Skeletal muscle tissue (tissue), 4 donors: ENCODE results near the gene DCAF7. TPM values are rescaled to one million over a fixed set of nuclear protein-coding genes. Genes with fewer than 3 reads are reported as not detected.

Experiments used
- H3K27ac ChIP-seq: one replicate; pipeline ENCODE4 v1.7.0; 2013; ENCODE audit warnings: mild to moderate bottlenecking, low read depth, low read length, inconsistent platforms
- H3K27me3 ChIP-seq, 3 donors: one replicate each; pipeline ENCODE4 v1.7.0; 2013; ENCODE audit warnings: low read length in 3 of 3; ENCODE audit not compliant: control insufficient read depth in 3 of 3, insufficient read depth in 3 of 3
- H3K36me3 ChIP-seq, 3 donors: one replicate each; pipeline ENCODE4 v1.7.0; 2013; ENCODE audit warnings: low read length in 3 of 3; ENCODE audit not compliant: control insufficient read depth in 3 of 3, insufficient read depth in 3 of 3
- H3K4me1 ChIP-seq, 3 donors: one replicate each; pipeline ENCODE4 v1.7.0; 2013; ENCODE audit warnings: low read length in 3 of 3, mild to moderate bottlenecking in 3 of 3; ENCODE audit not compliant: control insufficient read depth in 3 of 3, insufficient read depth in 3 of 3
- H3K4me3 ChIP-seq, 3 donors: one replicate each; pipeline ENCODE4 v1.7.0; 2013; ENCODE audit warnings: low read length in 3 of 3
- H3K9ac ChIP-seq, 3 donors: one replicate each; pipeline ENCODE4 v1.7.0; 2013; ENCODE audit warnings: low read length in 3 of 3, mild to moderate bottlenecking in 3 of 3, moderate library complexity in 2 of 3, low read depth in 1 of 3
- H3K9me3 ChIP-seq, 3 donors: one replicate each; pipeline ENCODE4 v1.7.0; 2013; ENCODE audit warnings: low read length in 3 of 3; ENCODE audit not compliant: control insufficient read depth in 3 of 3
- total RNA-seq: library from RNA; depleted of rRNA; stranded (reverse); fragments of >200 nt; gene quantifications from one replicate; pipeline ENCODE4 v1.2.3, GENCODE V29; 2014
- donor health status: Osteomylitis.

Gene DCAF7
- total RNA-seq, 1 donor from 2014 or later: 13.6 TPM

DNA sequence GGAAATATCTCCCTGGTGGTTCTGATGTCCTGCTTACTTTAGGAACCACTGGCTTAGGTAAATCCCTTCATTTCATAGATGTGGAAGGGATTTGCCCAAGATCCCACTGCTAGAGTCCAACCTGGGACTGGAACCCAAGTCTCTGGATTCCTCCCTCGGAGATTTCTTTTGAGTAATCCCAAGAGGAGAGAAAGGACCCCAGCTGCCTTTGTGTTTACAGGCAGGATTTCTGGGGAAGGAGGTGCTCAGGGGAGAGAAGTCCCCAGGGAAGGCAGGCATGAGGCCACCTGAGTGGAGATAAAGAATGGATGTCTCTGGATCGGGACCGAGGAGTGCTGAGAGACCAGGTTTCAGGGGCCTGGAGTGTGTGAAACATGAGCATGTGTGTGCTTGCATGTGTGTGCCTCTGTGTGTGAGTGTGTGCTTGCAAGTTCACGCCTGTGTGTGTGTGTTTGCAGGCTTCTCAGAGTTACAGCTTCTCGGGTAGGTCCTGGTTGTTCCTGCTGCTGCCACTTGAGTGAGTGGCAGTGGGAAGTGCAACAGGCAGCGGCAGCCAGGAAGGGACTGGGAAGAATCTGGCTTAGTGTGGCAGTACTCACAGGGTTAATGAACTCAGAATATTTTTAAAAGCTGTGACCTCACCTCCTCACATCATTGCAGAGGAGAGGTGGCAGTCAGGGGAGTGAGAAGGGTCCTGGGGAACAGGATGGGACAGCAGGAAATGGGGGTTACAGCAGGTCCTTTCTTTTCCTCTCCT, 24.9 kb upstream of the DCAF7 start:
- Histone ChIP-seq H3K9ac (no peak overlapping the region), H3K27me3 (peaks cover 15 to 37% (median 25%) of the 10 kb centered on the region in 3 donors), H3K4me3 (no peak overlapping the region), H3K27ac (no peak overlapping the region), H3K36me3 (no peaks in the 10 kb centered on the region), H3K4me1 (no peaks in the 10 kb centered on the region), H3K9me3 (no peaks in the 10 kb centered on the region)

DNA sequence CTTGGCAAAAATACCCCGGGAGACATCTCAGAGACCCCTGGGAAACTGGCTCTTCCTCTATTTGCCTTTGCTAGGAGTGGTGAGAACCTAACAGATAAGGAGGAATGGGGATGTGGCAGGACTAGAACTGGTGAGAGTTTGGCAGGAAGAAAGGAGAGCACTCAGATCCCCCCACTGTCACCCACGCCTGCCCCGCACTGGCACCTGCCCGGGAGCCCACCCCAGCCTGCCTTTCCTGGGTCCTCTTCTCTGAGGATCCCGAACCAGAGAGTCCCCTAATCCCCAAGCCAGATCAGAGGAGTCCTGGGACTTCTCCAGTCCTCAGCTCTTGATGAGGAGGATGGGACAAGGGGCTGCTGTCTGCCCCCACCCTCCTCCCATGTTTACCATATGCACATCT, 23.4 kb upstream of the DCAF7 start:
- Histone ChIP-seq H3K9ac (no peak overlapping the region), H3K27ac (no peak overlapping the region), H3K4me1 (no peaks in the 10 kb centered on the region), H3K36me3 (no peaks in the 10 kb centered on the region), H3K27me3 (peaks cover 15 to 29% (median 25%) of the 10 kb centered on the region in 3 donors), H3K9me3 (no peaks in the 10 kb centered on the region), H3K4me3 (no peak overlapping the region)

DNA sequence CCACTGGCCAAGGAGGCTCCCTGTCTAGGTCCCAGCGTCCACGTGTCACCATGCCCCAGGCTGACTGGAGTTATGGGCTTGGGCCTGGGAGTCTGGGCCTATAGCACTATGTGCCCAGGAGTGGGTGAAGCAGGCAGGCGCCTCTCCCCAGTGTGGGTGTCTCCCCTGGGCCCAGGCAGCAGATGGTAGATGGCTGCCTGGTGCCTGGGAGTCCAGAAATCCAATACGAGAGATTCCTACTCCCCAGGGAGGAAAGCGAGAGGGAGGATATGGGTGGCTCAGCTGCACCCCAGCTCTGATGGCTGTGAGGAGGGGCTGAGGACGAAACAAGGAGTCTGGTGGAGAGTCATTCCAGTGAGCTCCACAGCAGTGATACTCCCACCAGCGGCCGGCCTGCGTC, 22.1 kb upstream of the DCAF7 start:
- no peak overlapping the region for H3K27ac ChIP-seq
- H3K9me3 ChIP-seq: no peaks in the 10 kb centered on the region
- H3K9ac ChIP-seq: no peak overlapping the region
- H3K4me1 ChIP-seq: no peaks in the 10 kb centered on the region
- peaks cover 15 to 29% (median 25%) of the 10 kb centered on the region in 3 donors for H3K27me3 ChIP-seq
- H3K4me3 ChIP-seq: no peak overlapping the region
- no peaks in the 10 kb centered on the region for H3K36me3 ChIP-seq

DNA sequence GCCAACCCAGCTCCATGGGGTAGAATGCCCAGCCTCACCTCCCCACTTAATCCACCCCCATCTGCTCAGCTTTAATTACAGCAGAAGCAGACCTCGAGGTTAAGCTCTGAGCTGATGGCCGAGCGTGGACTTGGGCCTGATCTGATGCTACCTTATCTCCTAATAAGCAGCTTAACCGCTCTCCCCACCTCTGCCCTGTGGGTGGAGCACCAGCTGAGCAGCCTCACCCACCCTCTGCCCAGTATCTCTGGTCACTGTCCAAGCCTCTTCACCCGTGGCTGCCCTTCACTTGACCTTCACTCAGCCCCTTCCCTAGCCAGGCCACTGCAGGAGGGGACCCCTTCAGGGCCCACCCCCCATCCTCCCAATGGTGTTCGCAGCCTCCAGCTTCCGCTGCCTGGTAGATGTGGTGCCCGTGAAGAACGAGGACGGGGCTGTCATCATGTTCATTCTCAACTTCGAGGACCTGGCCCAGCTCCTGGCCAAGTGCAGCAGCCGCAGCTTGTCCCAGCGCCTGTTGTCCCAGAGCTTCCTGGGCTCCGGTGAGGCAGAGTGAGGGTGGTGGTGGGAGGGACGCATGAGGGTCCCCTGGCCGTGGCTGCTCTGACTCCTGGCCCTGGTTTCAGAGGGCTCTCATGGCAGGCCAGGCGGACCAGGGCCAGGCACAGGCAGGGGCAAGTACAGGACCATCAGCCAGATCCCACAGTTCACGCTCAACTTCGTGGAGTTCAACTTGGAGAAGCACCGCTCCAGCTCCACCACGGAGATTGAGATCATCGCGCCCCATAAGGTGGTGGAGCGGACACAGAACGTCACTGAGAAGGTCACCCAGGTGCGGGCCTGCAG, 20.3 kb upstream of the DCAF7 start:
- Histone ChIP-seq H3K4me3 (no peak overlapping the region), H3K27me3 (peaks cover 9 to 17% (median 14%) of the 10 kb centered on the region in 3 donors), H3K9me3 (no peaks in the 10 kb centered on the region), H3K27ac (no peak overlapping the region), H3K4me1 (no peaks in the 10 kb centered on the region), H3K9ac (no peak overlapping the region), H3K36me3 (no peaks in the 10 kb centered on the region)

DNA sequence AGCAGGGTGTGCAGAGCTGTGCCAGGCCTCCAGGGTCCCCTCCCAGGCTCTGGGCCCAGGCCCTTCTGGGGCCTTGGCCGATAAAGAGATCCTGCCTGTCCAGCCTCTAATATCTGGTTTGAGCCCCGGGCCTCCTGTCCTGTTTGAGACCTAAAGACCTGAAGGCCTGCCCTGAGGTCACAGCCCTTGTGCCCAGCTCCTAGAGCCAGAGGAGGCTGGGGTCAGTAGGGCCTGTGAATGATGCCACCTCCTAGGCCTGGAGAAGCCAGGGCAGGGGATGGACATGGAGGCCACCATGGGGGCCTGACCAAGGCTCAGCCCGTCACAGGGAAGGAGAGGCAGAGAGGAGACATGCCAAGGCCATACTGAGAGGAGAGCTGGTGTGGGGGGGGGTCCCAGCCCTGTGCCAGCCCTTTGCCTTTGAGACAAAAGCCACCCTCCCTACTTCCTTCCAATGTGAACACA, 19.7 kb upstream of the DCAF7 start:
- no peaks in the 10 kb centered on the region for H3K36me3 ChIP-seq
- H3K9ac ChIP-seq: no peak overlapping the region
- no peaks in the 10 kb centered on the region for H3K9me3 ChIP-seq
- H3K4me3 ChIP-seq: no peak overlapping the region
- H3K27ac ChIP-seq: no peak overlapping the region
- H3K27me3 ChIP-seq: peaks cover 6 to 14% (median 7%) of the 10 kb centered on the region in 3 donors
- no peaks in the 10 kb centered on the region for H3K4me1 ChIP-seq

DNA sequence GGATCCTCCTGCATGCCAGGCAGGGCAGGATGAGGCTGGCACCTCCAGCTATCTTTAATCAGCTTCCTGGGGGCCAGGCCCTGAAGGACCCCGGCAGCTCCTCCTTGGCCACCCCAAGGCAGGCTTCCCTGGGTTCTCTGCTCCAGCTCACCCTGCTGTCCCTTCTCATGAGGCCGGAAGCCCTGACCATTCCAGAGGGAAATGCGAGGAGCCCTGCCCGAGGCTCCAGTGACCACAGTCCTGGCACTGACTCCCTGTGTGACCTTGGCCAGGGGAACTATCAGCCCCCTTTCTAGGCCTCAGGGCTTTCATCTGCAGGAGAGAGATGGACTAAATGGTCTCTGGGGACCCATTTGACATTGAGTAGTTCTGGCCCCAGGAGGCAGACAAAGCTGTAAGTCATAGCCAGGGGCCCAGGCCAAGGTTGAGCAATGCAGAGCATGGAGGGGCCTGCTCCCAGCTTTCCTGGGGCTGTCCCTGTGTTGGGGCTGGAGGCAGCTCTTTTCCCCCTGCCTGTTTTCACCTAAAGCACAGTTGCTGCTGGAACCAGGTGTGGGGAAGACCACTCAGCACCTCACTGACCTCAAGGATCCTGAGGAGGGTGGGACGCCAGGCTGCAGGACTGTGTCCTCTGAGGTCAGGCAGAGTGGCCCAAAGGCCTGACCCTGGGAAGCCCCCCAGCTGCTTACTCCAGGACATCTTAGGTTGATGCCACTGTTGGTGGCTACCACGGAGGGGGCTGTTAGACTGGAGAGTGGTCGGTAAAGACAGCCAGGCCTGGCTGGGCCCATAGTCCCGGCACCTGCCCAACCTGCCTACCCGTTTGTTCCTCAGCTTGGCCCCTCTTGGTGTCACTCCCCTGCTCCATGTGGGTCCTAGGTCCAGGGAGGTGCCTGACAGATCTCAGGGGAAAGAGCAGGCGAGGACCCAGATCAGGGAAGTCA, 19.0 kb upstream of the DCAF7 start:
- Histone ChIP-seq H3K27me3 (peaks cover 0 to 12% (median 5%) of the 10 kb centered on the region in 3 donors), H3K9ac (no peak overlapping the region), H3K27ac (no peak overlapping the region), H3K4me3 (no peak overlapping the region), H3K9me3 (no peaks in the 10 kb centered on the region), H3K36me3 (no peaks in the 10 kb centered on the region), H3K4me1 (no peaks in the 10 kb centered on the region)

DNA sequence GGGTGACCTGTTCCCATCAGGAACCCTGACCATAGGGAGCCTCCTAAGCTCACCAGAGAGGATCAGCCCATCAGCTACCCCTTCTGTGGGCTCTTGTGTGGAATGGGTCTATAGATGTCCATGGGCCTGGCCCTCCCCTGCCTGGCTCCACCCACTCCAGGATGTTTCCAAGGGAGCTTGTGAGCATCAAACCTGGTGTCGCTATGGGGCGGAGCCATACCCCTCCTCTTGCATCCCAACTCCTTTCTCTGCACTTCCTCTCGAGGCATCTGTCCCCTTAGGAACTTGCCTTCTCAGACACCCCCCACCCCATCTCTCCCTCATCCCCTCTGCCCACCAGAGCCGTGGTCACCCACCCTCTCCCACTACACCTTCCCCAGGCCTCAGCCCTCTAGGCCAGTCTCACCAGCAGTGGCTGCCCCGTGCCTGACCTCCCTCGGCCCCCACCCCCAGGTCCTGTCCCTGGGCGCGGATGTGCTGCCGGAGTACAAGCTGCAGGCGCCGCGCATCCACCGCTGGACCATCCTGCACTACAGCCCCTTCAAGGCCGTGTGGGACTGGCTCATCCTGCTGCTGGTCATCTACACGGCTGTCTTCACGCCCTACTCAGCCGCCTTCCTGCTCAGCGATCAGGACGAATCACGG, 16.7 kb upstream of the DCAF7 start:
- Histone ChIP-seq H3K9ac (no peak overlapping the region), H3K36me3 (no peaks in the 10 kb centered on the region), H3K27me3 (peaks cover 9 to 19% (median 13%) of the 10 kb centered on the region in 3 donors), H3K9me3 (no peaks in the 10 kb centered on the region), H3K4me1 (peaks cover 3 to 8% (median 6%) of the 10 kb centered on the region in 3 donors), H3K4me3 (no peak overlapping the region), H3K27ac (no peak overlapping the region)

DNA sequence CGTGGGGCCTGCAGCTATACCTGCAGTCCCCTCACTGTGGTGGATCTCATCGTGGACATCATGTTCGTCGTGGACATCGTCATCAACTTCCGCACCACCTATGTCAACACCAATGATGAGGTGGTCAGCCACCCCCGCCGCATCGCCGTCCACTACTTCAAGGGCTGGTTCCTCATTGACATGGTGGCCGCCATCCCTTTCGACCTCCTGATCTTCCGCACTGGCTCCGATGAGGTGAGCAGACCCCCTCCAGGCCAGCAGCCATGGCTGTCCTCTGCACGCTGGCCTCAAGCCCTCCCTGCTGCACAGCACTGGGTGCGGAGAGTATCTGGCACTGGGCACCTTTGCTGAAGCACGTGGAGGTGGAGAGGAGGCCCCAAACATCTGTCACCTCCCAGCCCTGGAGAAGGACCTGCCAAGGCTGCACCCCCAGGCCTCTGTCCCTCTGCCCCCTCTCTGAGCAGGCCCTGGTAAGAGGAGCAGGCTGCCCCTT, 16.2 kb upstream of the DCAF7 start:
- Histone ChIP-seq H3K4me1 (peaks cover 3 to 8% (median 6%) of the 10 kb centered on the region in 3 donors), H3K9ac (no peak overlapping the region), H3K27ac (no peak overlapping the region), H3K27me3 (peaks cover 14 to 24% (median 19%) of the 10 kb centered on the region in 3 donors), H3K4me3 (no peak overlapping the region), H3K36me3 (no peaks in the 10 kb centered on the region), H3K9me3 (no peaks in the 10 kb centered on the region)

DNA sequence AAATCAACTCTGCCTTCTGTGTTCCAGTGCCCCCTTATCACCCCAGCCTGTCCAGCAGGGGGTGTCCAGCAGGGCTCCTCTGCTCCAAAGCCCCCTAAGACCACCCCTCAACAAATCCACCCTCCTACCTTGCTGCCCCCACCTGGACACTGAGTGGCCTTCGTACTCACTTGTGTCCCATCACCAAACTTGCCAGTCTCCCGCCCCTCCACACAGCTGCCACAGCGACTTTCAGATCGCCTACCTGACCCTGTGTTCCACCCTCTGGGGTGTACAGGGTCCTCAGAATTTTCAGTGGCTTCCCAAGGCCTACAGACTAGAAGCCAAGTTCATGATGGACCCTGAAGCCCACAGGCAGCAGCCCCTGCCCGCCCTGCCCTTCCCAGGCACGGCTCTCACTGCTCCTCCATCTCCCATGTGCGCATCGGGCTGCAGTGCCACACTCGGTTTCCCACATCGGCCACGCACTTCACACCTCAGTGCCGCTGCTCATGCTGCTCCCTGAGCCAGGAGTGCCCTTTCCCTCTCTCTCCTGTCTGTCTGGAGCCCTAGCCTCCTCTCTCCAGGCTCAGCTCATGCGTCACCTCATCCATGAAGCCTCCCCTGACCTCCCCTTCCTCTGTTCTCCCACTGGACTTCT, 15.3 kb upstream of the DCAF7 start:
- Histone ChIP-seq H3K4me1 (peaks cover 3 to 8% (median 6%) of the 10 kb centered on the region in 3 donors), H3K27me3 (peaks cover 22 to 31% (median 27%) of the 10 kb centered on the region in 3 donors)

More for the DNA sequence above, 15.3 kb upstream of the DCAF7 start:
- Histone ChIP-seq H3K36me3 (no peaks in the 10 kb centered on the region), H3K27ac (no peak overlapping the region), H3K4me3 (no peak overlapping the region), H3K9ac (no peak overlapping the region), H3K9me3 (no peaks in the 10 kb centered on the region)
